Activated T-helper 2 cell treated with anti-CD3 and anti-CD28 coated beads, Interferon-gamma antibody, Interleukin-2, Interleukin-4, amounts not matched to agents 10 μg/mL and 5 μg/mL and 100 μg/mL, durations not matched to agents 14 hours and 24 hours and 36 hours (primary cell): ENCODE data around the gene YWHAQ. TPM values are rescaled to one million over a fixed set of nuclear protein-coding genes. Genes with fewer than 3 reads are reported as not detected.
A peak's percentile ranks its signal among the peaks of the same experiment; 100 is the strongest.

Experiments
- DNase-seq: peaks from one replicate; pipeline ENCODE4 v3.0.0; 2021; ENCODE audit warnings: low spot score
- H3K27ac Mint-ChIP-seq: one replicate; pipeline ENCODE4 v1.8.0; 2021; ENCODE audit warnings: mixed read lengths
- H3K27me3 Mint-ChIP-seq: one replicate; pipeline ENCODE4 v1.8.0; 2021; ENCODE audit warnings: low read depth, mixed read lengths
- H3K36me3 Mint-ChIP-seq: one replicate; pipeline ENCODE4 v1.8.0; 2021; ENCODE audit warnings: low read depth, mixed read lengths
- H3K4me1 Mint-ChIP-seq: one replicate; pipeline ENCODE4 v1.8.0; 2021; ENCODE audit warnings: low read depth, mixed read lengths
- H3K4me3 Mint-ChIP-seq: one replicate; pipeline ENCODE4 v1.8.0; 2021; ENCODE audit warnings: low read depth, mild to moderate bottlenecking, moderate library complexity, mixed read lengths
- H3K9me3 Mint-ChIP-seq: one replicate; pipeline ENCODE4 v1.8.0; 2021; ENCODE audit warnings: mixed read lengths
- intact Hi-C: fragments of 100-400 bp; cut with micrococcal nuclease; formaldehyde crosslinking; loops from one replicate; pipeline ENCODE4 v1.15.1; 2023
- total RNA-seq: library from RNA; stranded (reverse); gene quantifications from 2 replicates; pipeline ENCODE4 v1.2.3, GENCODE V29; 2022

Gene YWHAQ
- total RNA-seq, 1 donor from 2014 or later: 339 TPM

- no peak for DNase-seq
- no peaks in the 10 kb centered on the region for H3K27me3 Mint-ChIP-seq
- no peak overlapping the region for H3K27ac Mint-ChIP-seq
- H3K4me3 Mint-ChIP-seq: no peak overlapping the region
- H3K4me1 Mint-ChIP-seq: peaks cover 23% of the 10 kb centered on the region
- H3K9me3 Mint-ChIP-seq: no peaks in the 10 kb centered on the region
- no peaks in the 10 kb centered on the region for H3K36me3 Mint-ChIP-seq
- intact Hi-C loops: no loop called here
These were observed 32.4 kb upstream of the YWHAQ start for GRCh38 chr2:9663008-9663879.

GRCh38 chr2:9661261-9661660 lies 30.5 kb upstream of the YWHAQ start:
- intact Hi-C loops: no loop called here
- H3K4me1 Mint-ChIP-seq: peaks cover 38% of the 10 kb centered on the region
- DNase-seq: no peak

GRCh38 chr2:9660781-9661180 lies 30.0 kb upstream of the YWHAQ start:
- no peak overlapping the region for H3K4me3 Mint-ChIP-seq
- peaks cover 43% of the 10 kb centered on the region for H3K4me1 Mint-ChIP-seq
- no peaks in the 10 kb centered on the region for H3K36me3 Mint-ChIP-seq

More at GRCh38 chr2:9661261-9661660, 30.5 kb upstream of the YWHAQ start:
- no peaks in the 10 kb centered on the region for H3K27me3 Mint-ChIP-seq
- no peak overlapping the region for H3K4me3 Mint-ChIP-seq
- H3K27ac Mint-ChIP-seq: no peak overlapping the region
- no peaks in the 10 kb centered on the region for H3K36me3 Mint-ChIP-seq
- no peaks in the 10 kb centered on the region for H3K9me3 Mint-ChIP-seq

GRCh38 chr2:9660154-9660553 lies 29.4 kb upstream of the YWHAQ start:
- Mint-ChIP-seq H3K4me1 (peaks cover 49% of the 10 kb centered on the region), H3K27me3 (no peaks in the 10 kb centered on the region), H3K36me3 (no peaks in the 10 kb centered on the region), H3K4me3 (no peak overlapping the region), H3K27ac (no peak overlapping the region), H3K9me3 (no peaks in the 10 kb centered on the region)
- intact Hi-C loops: no loop called here
- DNase-seq: no peak

More at GRCh38 chr2:9660781-9661180, 30.0 kb upstream of the YWHAQ start:
- DNase-seq: no peak
- intact Hi-C loops: no loop called here
- no peak overlapping the region for H3K27ac Mint-ChIP-seq
- no peaks in the 10 kb centered on the region for H3K9me3 Mint-ChIP-seq
- H3K27me3 Mint-ChIP-seq: no peaks in the 10 kb centered on the region

- no peak for DNase-seq
- no peaks in the 10 kb centered on the region for H3K36me3 Mint-ChIP-seq
- H3K9me3 Mint-ChIP-seq: no peaks in the 10 kb centered on the region
- H3K4me1 Mint-ChIP-seq: peaks cover 55% of the 10 kb centered on the region
- no peaks in the 10 kb centered on the region for H3K27me3 Mint-ChIP-seq
- intact Hi-C loops: no loop called here
- H3K4me3 Mint-ChIP-seq: no peak overlapping the region
- H3K27ac Mint-ChIP-seq: no peak overlapping the region
These were observed 28.2 kb upstream of the YWHAQ start for GRCh38 chr2:9658972-9659371.

GRCh38 chr2:9657731-9658130 lies 26.9 kb upstream of the YWHAQ start:
- H3K9me3 Mint-ChIP-seq: no peaks in the 10 kb centered on the region
- H3K36me3 Mint-ChIP-seq: no peaks in the 10 kb centered on the region
- H3K4me3 Mint-ChIP-seq: no peak overlapping the region
- no peaks in the 10 kb centered on the region for H3K27me3 Mint-ChIP-seq
- H3K27ac Mint-ChIP-seq: no peak overlapping the region
- intact Hi-C loops: no loop called here
- peaks cover 53% of the 10 kb centered on the region for H3K4me1 Mint-ChIP-seq
- no peak for DNase-seq

- intact Hi-C loops: no loop called here
- Mint-ChIP-seq H3K4me1 (peaks cover 52% of the 10 kb centered on the region), H3K36me3 (peaks cover 2% of the 10 kb centered on the region), H3K27me3 (no peaks in the 10 kb centered on the region), H3K9me3 (peaks cover 3% of the 10 kb centered on the region), H3K4me3 (no peak overlapping the region), H3K27ac (peak overlapping the region; percentile 47)
- DNase-seq: no peak
These were observed 26.3 kb upstream of the YWHAQ start for GRCh38 chr2:9657083-9657482.

- intact Hi-C loops: loop anchor here (1.0 kb wide), 5 partner anchors 42 to 126 kb away; no protein-coding TSS in a partner anchor
- no peaks in the 10 kb centered on the region for H3K27me3 Mint-ChIP-seq
- H3K9me3 Mint-ChIP-seq: peaks cover 7% of the 10 kb centered on the region
- peak overlapping the region; percentile 4 for H3K4me3 Mint-ChIP-seq
- H3K36me3 Mint-ChIP-seq: peaks cover 4% of the 10 kb centered on the region
- peak; percentile 74 for DNase-seq
- peaks cover 49% of the 10 kb centered on the region for H3K4me1 Mint-ChIP-seq
- peak overlapping the region; percentile 91 for H3K27ac Mint-ChIP-seq
These were observed 25.5 kb upstream of the YWHAQ start for GRCh38 chr2:9656270-9656766.

GRCh38 chr2:9655441-9656269 lies 24.9 kb upstream of the YWHAQ start:
- intact Hi-C loops: loop anchor here (1.0 kb wide), 10 partner anchors 14 to 127 kb away; no protein-coding TSS in a partner anchor
- Mint-ChIP-seq H3K27ac (peak overlapping the region; percentile 91), H3K4me1 (peaks cover 49% of the 10 kb centered on the region), H3K36me3 (peaks cover 5% of the 10 kb centered on the region), H3K4me3 (peak overlapping the region; percentile 30), H3K27me3 (no peaks in the 10 kb centered on the region), H3K9me3 (peaks cover 10% of the 10 kb centered on the region)
- DNase-seq: peak; percentile 70

GRCh38 chr2:9654452-9655100 lies 23.8 kb upstream of the YWHAQ start:
- H3K36me3 Mint-ChIP-seq: peaks cover 7% of the 10 kb centered on the region
- peak overlapping the region; percentile 9 for H3K4me3 Mint-ChIP-seq
- peaks cover 57% of the 10 kb centered on the region for H3K4me1 Mint-ChIP-seq
- H3K9me3 Mint-ChIP-seq: peaks cover 13% of the 10 kb centered on the region
- no peak for DNase-seq
- H3K27ac Mint-ChIP-seq: peak overlapping the region; percentile 70
- intact Hi-C loops: loop anchor here (1.0 kb wide), 5 partner anchors 13 to 102 kb away; no protein-coding TSS in a partner anchor
- no peaks in the 10 kb centered on the region for H3K27me3 Mint-ChIP-seq

GRCh38 chr2:9653485-9654271 lies 22.9 kb upstream of the YWHAQ start:
- H3K4me3 Mint-ChIP-seq: no peak overlapping the region
- DNase-seq: no peak

More at GRCh38 chr2:9653485-9654271, 22.9 kb upstream of the YWHAQ start:
- peaks cover 60% of the 10 kb centered on the region for H3K4me1 Mint-ChIP-seq
- H3K36me3 Mint-ChIP-seq: peaks cover 7% of the 10 kb centered on the region
- H3K9me3 Mint-ChIP-seq: peaks cover 13% of the 10 kb centered on the region
- H3K27ac Mint-ChIP-seq: peak overlapping the region; percentile 70
- intact Hi-C loops: no loop called here
- no peaks in the 10 kb centered on the region for H3K27me3 Mint-ChIP-seq
